Left lung (tissue), 10 donors: ENCODE measurements around the gene ASIC1. TPM values are rescaled to one million over a fixed set of nuclear protein-coding genes. Genes with fewer than 3 reads are reported as not detected.

Source experiments
- ATAC-seq: fragments of 200-7000 bp; cut with Tn5 transposase; one replicate; pipeline ENCODE4 v1.9.1; 2020; ENCODE audit warnings: moderate library complexity
- DNase-seq, 4 donors: peaks; one replicate each; pipeline ENCODE4 v3.0.0-alpha.2; 2013 to 2020
- H3K27ac ChIP-seq, 2 donors: fragments of 200-600 bp; sonication (generic) in 1 of 2; one replicate each; pipeline versions ENCODE4 v1.5.0 to v1.8.0; 2020 to 2021
- H3K27me3 ChIP-seq, 2 donors: fragments of 200-600 bp; sonication (generic) in 1 of 2; one replicate each; pipeline versions ENCODE4 v1.5.0 to v1.8.0; 2020 to 2021
- H3K36me3 ChIP-seq, 2 donors: fragments of 200-600 bp; sonication (generic) in 1 of 2; one replicate each; pipeline versions ENCODE4 v1.5.0 to v1.8.0; 2020 to 2021
- H3K4me1 ChIP-seq, 2 donors: fragments of 200-600 bp; one replicate each; pipeline ENCODE4 v1.8.0; 2021
- H3K4me3 ChIP-seq, 2 donors: fragments of 200-600 bp; sonication (generic) in 1 of 2; one replicate each; pipeline versions ENCODE4 v1.5.0 to v1.8.0; 2020 to 2021; ENCODE audit warnings: mild to moderate bottlenecking in 1 of 2
- H3K9me3 ChIP-seq, 2 donors: fragments of 200-600 bp; sonication (generic) in 1 of 2; one replicate each; pipeline versions ENCODE4 v1.5.0 to v1.8.0; 2020 to 2021
- CTCF ChIP-seq, 2 donors: fragments of 200-600 bp; sonication (generic) in 1 of 2; IDR thresholded peaks; one replicate each; pipeline versions ENCODE4 v1.5.0 to v1.8.0; 2021; ENCODE audit warnings: antibody characterized with exemption in 2 of 2
- intact Hi-C, 2 donors: fragments of 100-400 bp; cut with DNase I; formaldehyde crosslinking; loops; one replicate each; pipeline versions ENCODE4 v1.11.2 to v1.14.2; 2022
- polyA plus RNA-seq, 6 donors: library from polyadenylated mRNA; unstranded; fragments of 120-200 nt; gene quantifications; one replicate each; pipeline ENCODE4 v1.2.1, GENCODE V29; 2013; ENCODE audit not compliant: insufficient read length in 6 of 6
- total RNA-seq, 2 donors: library from RNA; stranded (reverse); fragmentation: NEBNext Ultra II Directional; extraction: Animal tissue kit (Norgen Biotek cat#: 25700); gene quantifications; one replicate each; pipeline ENCODE4 v1.2.1, GENCODE V29; 2021
- donor health status: DM: no; HTN: yes; CAD: no.
- donor health status: DM: no; HTN: no; CAD: no.

Gene ASIC1
- total and polyA plus RNA-seq, 8 donors = 2.1 to 15.4 (median 8.7) TPM

GRCh38 chr12:50099302-50100008, 42.1 kb downstream of the ASIC1 start:
- ATAC-seq = no peak
- H3K4me3 ChIP-seq = no peak overlapping the region
- H3K9me3 ChIP-seq = no peaks in the 10 kb centered on the region
- no peak for DNase-seq
- peaks cover 5 to 7% of the 10 kb centered on the region in 2 donors for H3K4me1 ChIP-seq
- intact Hi-C loops = no loop called here
- H3K27ac ChIP-seq = no peak overlapping the region
- H3K36me3 ChIP-seq = peaks cover 2 to 73% of the 10 kb centered on the region in 2 donors
- TF ChIP-seq CTCF (IDR thresholded peaks at IDR 0.05) = no peak
- H3K27me3 ChIP-seq = no peaks in the 10 kb centered on the region

DNA sequence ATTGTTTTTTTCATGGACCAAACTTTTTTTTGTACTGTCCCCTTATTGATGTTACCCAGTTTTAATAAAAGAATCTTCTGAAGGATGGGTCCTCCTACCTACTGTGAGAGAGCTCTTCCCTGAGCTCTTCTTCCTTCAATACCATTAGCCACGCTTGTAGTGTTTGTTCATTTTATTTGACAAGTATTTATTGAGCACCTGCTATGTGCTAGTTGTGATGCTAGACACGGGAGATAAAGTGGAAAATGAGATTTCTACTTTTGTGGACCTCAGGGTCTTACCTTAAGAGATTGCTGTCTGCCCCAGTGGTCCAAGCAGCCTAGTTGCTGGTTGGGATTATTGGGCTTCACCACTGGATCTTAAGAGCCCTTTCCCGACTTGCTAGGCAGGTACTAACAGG, 43.2 kb downstream of the ASIC1 start:
- Histone ChIP-seq H3K36me3 (peaks cover 0 to 62% of the 10 kb centered on the region in 2 donors), H3K9me3 (no peaks in the 10 kb centered on the region), H3K4me1 (peaks cover 7 to 11% of the 10 kb centered on the region in 2 donors), H3K27ac (no peak overlapping the region), H3K27me3 (no peaks in the 10 kb centered on the region), H3K4me3 (no peak overlapping the region)
- ATAC-seq (no peak), DNase-seq (no peak)
- TF ChIP-seq CTCF (IDR thresholded peaks at IDR 0.05) = no peak
- intact Hi-C loops = no loop called here

- Histone ChIP-seq H3K36me3 (peaks cover 0 to 50% of the 10 kb centered on the region in 2 donors), H3K9me3 (no peaks in the 10 kb centered on the region), H3K27me3 (no peaks in the 10 kb centered on the region), H3K27ac (no peak overlapping the region), H3K4me1 (peaks cover 7 to 11% of the 10 kb centered on the region in 2 donors), H3K4me3 (no peak overlapping the region)
- intact Hi-C loops = no loop called here
- ATAC-seq (no peak), DNase-seq (no peak)
- peak in 1 of 2 donors; percentile 18 for TF ChIP-seq CTCF (IDR thresholded peaks at IDR 0.05)
These were observed 44.3 kb downstream of the ASIC1 start for GRCh38 chr12:50101663-50102062.

- no peaks in the 10 kb centered on the region for H3K9me3 ChIP-seq
- H3K27ac ChIP-seq = no peak overlapping the region
- ATAC-seq (no peak), DNase-seq (peak in 1 of 4 donors; percentile 1)
- intact Hi-C loops = no loop called here
- H3K4me3 ChIP-seq = no peak overlapping the region
- peaks cover 7 to 11% of the 10 kb centered on the region in 2 donors for H3K4me1 ChIP-seq
- no peak for TF ChIP-seq CTCF (IDR thresholded peaks at IDR 0.05)
- H3K36me3 ChIP-seq = peaks cover 0 to 46% of the 10 kb centered on the region in 2 donors
- H3K27me3 ChIP-seq = no peaks in the 10 kb centered on the region
These were observed 44.7 kb downstream of the ASIC1 start for GRCh38 chr12:50102131-50102531.

DNA sequence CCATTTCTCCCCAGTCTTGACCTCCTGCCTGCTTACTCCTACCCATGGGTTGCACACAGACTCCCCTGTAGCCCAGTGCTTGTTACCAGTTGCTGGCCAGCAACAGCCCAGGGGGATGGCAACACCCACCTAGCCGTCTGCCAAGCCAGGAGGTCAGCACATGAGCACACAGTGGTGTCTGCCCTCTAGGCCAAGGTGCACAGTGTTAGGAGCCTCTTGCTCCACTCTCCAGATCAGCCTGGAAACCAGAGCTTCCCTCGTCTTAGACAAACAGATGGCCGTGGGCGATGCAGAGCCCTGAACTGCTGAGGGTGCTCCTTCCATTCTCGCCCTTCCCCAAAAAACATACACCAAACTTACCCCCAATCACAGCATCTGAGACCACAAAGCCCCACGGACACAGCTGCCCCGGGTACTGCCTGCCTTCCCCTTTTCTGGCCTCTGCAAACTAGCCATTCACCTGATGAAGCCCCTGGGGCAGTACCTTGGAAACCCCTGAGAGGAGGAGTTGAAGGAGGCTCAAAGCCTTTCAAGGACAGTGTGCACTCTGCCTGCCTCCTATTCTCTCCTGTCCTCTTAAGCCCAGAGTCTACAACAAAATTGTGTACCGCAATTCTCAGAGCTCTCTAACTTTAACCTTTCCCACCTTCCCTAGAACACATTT, 45.4 kb downstream of the ASIC1 start:
- Histone ChIP-seq H3K4me1 (peaks cover 7 to 11% of the 10 kb centered on the region in 2 donors), H3K9me3 (no peaks in the 10 kb centered on the region), H3K36me3 (peaks cover 0 to 39% of the 10 kb centered on the region in 2 donors), H3K4me3 (no peak overlapping the region), H3K27ac (no peak overlapping the region), H3K27me3 (no peaks in the 10 kb centered on the region)
- intact Hi-C loops = no loop called here
- no peak for TF ChIP-seq CTCF (IDR thresholded peaks at IDR 0.05)
- ATAC-seq = no peak
- DNase-seq = peak in 1 of 4 donors; percentile 27
